Cerebellar nuclear complex (tissue), 1 donor: ENCODE measurements around the gene ADSS1.
"Not testable (repeated sequence)": the region's sequence is repeated elsewhere in the genome, so short reads cannot be mapped to it uniquely, and the experiment has no call there.

Source experiments
- DNase-seq, 2 experiments: peaks; one replicate each; lab custom pipeline; 2025; lab: John Stamatoyannopoulos, UW

ADSS1 gene

DNA sequence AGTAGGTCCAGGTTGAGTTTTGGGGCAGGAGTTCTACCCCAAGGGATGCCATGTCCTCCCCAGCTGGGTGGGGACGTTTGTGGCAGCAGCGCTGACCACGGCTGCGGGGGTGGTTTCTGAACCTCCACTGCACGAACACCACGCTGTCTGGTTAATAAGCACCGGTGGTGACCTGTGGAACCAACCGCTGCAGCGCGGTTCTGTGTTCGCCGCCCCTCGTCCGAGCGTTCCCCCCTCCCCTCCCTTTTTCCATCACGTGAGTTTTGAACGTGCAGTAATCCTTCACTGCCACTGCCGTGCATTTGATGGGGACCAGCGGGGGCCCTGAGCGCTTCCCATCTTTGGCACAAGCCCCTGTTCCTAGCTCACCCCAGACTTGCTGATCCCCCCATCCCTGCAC is 6.4 kb upstream of the ADSS1 start:
- DNase-seq: no peak

- DNase-seq: no peak
Observed at GRCh38 chr14:104718147-104718546, 5.9 kb upstream of the ADSS1 start.

DNA sequence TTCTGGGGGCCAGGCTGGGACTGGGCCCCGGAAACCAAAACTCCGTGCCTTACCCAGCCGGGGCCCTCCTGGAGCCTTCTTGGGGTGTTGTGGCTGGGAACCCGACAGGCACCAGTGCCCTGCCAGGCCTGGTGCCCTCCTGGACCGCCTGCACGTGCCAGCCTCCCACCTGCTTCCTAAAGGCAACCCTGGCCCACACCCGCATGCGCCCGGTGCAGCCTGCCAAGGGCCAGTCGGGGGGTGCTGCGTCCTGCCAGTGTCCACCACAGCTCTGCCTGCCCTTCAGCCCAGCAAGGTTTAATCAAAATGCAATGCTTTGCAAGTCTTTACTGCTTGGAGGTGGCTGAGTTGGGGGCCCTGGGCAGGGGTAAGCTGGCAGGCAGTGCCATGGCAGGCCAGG is 5.2 kb upstream of the ADSS1 start:
- no peak for DNase-seq

DNA sequence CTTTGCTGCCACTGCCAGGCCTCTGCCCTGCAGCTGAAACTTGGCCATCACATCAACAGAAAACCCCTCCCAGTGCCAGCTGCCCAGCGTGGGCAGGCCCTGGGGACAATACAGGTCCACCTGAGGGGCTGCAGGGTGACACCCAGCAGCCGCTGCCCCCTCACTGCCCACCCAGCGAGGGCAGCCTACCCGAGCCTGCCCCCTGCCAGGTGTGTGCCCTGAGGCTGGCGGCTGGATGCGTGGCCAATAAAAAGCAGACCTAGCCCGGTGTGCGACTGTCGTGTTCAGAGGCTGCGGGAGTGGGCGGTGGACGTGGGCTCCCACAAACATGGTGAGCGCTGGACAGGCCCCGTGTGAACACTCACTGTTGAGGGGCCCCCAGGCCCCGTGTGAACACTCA is 4.7 kb upstream of the ADSS1 start:
- no peak for DNase-seq

DNA sequence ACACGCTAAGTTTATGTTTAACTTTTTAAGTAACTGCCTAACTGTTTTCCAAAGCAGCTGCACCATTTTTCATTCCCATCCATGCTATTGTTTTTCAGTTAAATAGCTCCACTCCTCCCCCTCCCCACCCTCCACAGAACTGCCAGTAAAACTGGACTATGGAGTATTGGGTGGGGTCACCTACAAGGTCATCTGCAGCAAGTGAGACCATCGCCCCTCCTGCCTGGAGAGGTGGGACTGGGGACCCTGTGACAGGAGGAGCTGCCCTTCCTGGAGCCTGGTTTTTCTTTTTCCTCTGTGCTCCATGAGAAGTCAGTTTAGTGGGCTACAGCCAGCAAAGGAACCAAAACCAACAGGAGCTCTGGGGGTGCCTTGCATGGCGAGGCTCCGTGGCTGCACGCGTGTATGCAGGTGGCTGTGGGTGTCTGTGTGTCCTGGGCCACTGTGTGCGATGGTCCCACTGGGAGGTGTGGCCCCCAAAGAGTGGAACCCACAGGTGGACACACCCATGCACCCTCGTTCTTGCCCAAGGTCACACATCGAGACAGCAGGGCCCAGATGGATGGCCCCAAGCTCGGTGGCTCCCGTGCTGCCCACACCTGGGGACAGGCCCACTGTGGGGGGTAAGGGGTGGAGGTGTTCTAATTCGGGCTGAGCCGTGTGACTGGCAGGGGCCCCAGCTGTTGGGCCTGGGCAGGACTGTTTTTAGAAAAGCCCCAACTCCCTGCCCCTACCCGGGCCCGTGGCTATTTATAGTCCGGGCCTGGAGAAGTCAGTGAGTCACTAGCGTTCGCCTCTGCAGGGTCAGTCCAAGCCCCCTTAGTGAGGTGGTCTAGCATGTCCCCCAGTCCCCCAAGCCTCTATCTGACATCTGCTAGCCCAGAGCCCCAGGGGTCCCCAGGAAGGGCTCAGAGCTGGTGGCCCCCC is 2.3 kb upstream of the ADSS1 start:
- no peak for DNase-seq

GRCh38 chr14:104722938-104723650 is 935 bp upstream of the ADSS1 start:
- DNase-seq: no peak

DNA sequence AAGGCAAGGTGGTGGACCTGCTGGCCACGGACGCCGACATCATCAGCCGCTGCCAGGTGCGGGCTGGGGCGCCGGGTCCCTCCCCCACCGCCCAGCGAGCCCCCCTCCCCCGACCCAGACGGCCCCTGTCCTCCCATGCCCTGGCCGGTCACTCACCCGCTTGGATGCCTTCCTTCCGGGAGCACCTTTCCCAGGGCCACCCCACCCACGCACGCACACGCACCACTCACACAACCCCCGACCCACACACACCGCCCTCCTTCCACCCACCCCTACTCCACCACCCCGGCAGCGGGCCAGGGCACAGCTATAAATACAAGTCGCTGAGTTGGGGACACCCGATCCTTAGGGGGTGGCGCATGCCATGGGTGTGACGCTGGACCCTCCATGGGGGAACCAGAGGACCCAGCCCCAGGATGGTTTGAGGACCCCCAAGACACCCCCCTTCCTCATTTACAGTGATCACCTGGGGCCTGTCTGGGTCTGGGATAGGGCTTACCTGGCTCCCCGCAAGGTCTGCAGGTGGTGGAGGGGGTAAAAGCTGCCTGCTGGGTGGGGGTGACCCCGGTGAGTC is 465 bp downstream of the ADSS1 start:
- no peak for DNase-seq

- no peak for DNase-seq
Observed at GRCh38 chr14:104724981-104725771, 1.1 kb downstream of the ADSS1 start.

DNA sequence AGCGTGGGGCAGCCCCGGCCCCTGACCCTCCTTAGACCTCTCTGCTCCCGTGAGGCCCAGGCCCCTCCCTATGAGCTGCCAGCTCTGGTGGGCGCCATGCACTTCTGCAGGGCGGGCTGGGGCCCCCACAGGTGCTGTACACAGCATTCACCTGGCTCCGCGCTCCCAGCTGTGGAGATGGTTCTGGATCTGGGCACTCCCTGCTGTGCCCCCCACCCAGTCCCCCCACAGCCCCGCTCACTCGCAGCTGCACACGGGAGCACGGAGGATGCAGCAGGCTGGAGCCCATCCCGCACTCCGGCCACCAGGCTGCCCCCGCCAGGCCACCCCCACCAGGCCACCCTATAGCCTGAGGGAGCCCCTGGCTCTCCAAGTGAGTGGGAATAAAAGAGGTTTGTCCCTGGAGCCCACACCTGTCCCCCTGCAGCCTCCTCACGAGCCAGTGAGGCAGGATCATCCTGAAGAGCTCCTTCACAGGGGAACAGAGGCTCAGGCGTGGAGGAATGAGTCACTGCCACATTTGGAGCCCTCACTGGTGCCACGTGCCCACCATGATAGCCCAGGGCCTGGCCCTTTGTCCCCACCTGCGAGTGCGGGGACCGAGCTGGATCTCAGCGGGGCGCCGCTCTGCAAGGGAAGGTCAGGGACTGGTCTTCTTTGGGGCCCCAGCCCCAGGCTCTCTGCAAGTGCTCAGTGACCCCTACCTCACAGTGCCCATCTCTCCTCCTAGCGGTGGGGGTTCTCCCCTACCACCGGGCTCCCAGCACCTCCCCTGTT is 1.9 kb downstream of the ADSS1 start:
- DNase-seq: no peak

DNA sequence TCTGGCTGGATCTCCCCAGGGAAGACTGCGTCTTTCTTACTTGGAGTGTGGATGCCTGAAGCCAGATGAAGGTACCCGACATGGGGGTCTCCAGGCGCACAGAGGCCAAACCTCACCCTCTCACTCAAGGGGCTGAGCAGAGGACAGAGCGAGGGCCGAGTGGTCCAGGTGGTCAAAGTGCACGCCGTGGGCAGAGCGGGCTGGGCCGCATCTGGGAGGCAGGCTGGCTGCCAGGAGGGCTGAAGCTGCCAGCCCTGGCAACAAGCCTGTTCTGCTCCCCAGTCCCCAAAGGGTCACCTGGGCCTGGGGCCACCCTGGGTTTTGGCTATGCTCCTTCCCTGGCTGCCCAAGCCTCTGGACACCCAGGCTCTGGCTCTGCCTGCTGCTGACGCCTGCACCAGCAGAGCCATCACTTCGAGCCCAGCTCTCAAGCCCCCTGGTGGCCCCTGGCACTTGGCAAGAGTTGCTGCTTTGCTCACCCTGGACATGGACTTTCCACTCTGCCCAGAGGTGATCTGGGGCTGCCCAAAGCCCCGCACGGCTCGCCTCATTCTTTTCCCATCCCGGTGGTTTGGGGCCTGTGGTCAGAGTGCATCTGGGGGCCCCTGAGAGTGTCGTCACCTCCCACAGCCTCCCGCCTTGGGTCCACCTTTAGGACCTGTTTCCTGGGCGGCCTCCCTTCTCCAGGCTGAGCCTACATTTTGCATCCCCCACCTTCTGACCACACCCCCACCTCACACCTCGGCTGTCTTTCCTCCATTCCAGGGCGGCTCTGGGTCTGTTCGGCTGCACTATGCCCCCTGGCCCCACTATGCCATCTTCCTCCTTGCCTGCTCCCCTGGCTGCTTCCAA is 2.8 kb downstream of the ADSS1 start:
- no peak for DNase-seq

DNA sequence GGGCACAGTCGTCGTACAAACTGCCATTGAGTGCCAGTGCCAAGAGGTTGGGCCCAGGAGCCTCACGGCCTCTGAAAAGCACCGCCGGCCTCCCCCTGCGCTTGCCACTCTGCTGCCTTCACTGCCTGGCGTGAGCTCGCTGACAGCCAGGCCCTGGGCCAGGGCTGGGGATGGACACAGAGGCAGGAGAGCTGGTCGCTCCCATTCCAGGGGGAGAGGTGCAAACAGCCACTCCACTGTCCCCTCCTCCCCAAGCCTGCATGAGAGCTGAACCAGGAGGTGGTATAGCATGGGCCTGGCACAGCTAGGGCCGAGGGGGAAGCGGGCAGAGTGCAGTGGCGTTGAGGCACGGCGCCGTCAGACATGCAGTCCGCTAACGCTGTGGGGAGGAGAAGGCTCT is 4.6 kb downstream of the ADSS1 start:
- DNase-seq: no peak

GRCh38 chr14:104729176-104729834 is 5.3 kb downstream of the ADSS1 start:
- DNase-seq: not testable (repeated sequence)

GRCh38 chr14:104729835-104730181 is 5.8 kb downstream of the ADSS1 start:
- no peak for DNase-seq

DNA sequence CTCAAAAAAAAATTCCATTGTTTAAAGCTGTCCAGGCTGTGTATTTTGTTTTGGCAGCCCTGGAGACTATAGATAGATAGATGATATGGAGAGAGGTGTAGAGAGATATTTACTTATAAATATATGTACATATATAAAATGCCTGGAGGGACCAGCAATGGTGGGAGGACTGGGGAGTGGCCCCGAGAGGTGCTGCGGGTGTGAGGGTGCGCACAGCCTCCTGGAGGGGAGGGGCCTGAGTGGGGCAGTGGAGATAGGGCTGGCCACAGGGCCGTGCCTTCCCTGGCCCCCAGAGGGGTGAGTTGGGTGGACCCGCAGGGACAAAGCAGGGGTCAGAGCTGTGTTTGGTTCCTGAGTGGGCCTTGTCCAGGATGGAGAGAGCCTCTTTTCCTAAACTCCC is 6.5 kb downstream of the ADSS1 start:
- DNase-seq: no peak

DNA sequence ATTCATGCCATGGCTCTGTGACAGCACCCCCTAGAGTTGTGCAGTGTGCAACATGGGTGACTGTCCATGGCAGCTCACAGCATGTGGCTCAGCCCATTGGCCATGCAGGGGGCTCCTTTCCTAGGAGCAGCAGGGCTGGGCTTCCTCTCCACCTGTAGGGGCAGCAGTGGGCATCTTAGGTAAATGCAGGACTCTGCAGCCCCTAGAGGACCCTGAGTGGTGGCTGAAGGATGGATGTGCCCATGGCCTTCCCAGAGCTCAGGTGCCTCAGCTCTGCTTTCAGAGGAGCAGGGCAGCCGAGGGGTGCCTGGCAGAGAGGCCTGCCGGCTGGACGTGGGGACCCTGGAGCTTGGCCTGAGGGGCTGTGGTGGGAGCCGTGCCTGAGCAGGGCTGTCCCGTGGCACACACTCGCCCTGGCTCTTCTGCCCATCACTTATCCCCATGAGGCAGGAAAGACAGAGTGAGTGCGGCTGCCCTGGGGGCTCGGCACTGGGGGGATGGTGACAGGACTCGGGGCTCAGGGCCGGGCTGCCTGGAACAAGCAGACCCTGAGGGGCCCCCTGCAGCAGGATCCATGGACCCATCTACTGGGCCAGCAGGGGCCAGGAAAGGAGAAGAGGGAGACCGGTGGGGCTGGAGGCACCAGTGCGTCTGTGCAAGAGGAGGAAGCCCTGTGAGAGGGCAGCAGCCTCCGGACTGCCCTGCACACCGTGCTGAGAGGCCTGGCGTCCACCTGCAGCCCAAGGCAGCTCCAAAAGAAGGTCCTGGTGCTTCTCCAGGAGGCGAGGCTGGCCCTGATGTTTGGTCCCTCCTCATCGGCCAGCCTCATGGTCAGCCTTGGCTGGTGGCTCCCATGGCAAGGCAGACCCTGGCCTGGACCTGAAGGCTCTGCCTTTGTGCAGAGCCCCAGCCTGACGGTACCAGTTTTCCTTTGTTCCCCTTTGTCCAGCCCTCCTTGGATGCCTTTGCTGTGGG is 7.6 kb downstream of the ADSS1 start:
- DNase-seq: no peak

GRCh38 chr14:104732355-104732804 is 8.4 kb downstream of the ADSS1 start:
- no peak for DNase-seq

- DNase-seq: no peak
Observed at GRCh38 chr14:104732931-104733681, 9.1 kb downstream of the ADSS1 start.

DNA sequence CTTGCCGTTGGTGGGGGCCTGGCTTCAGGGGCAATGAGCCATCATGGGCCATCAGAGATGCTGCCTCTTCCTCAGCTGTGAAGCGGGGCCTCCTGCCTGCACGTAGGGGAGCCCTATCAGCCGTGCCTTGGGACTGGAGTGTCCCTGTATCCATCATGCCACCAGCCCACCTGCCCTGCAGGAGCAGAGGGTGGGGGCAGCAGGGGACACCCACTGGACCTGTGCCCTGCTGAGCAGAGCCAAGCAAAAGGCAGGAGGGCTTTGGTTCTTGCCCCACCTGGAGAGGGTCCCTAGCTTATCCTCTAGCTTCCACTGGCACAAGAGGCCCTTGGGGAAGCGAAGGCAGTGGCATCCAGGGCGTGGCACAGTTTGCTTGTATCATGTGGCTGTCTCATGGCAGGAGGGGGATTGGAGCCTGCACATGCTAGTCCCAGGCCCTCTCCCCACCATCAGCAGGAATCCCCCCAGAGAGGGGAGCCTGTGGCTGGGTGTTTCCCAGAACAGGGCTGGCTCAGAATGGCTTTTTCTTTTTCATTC is 10.1 kb downstream of the ADSS1 start:
- DNase-seq: no peak
